Activated CD8-positive, alpha-beta memory T cell treated with anti-CD3 and anti-CD28 coated beads for 36 hours (primary cell): ENCODE data around the gene NOL8. TPM values are rescaled to one million over a fixed set of nuclear protein-coding genes. Genes with fewer than 3 reads are reported as not detected.

ENCODE experiments used
- CTCF ChIA-PET: fragments of 350-600 bp; sonication (Branson Sonifier 250); formaldehyde crosslinking; loops from one replicate; lab custom pipeline; 2021; ENCODE audit warnings: antibody characterized with exemption; lab: Charles Lee
- POLR2A ChIA-PET: fragments of 350-600 bp; sonication (Branson Sonifier 250); formaldehyde crosslinking; loops from one replicate; lab custom pipeline; 2021; ENCODE audit warnings: antibody characterized with exemption; lab: Charles Lee
- total RNA-seq, 2 experiments: library from RNA; stranded (reverse); gene quantifications; one replicate each; pipeline ENCODE4 v1.2.3, GENCODE V29; 2021

NOL8 gene
- total RNA-seq, 2 experiments from 2014 or later = 64.1 to 65.6 TPM

- ChIA-PET POLR2A (no interaction called here), CTCF (no interaction called here)
These were observed 9.7 kb downstream of the NOL8 start for GRCh38 chr9:92315456-92315855.

- POLR2A ChIA-PET = no interaction called here
These were observed 11.5 kb downstream of the NOL8 start for GRCh38 chr9:92313624-92314012.

GRCh38 chr9:92312887-92313623, 12.1 kb downstream of the NOL8 start:
- ChIA-PET POLR2A (no interaction called here), CTCF (interaction anchor here (0.6 kb wide), 2 partner anchors 21 to 162 kb away, joined by 3 to 5 read pairs; no protein-coding TSS in a partner anchor)

More at GRCh38 chr9:92313624-92314012, 11.5 kb downstream of the NOL8 start:
- CTCF ChIA-PET = interaction anchor here (0.6 kb wide), 1 partner anchor 162 kb away, joined by 3 read pairs; no protein-coding TSS in a partner anchor

- CTCF ChIA-PET = no interaction called here
These were observed 14.6 kb downstream of the NOL8 start for GRCh38 chr9:92310562-92310961.

GRCh38 chr9:92308893-92309292, 16.3 kb downstream of the NOL8 start:
- POLR2A ChIA-PET = no interaction called here

More at GRCh38 chr9:92310562-92310961, 14.6 kb downstream of the NOL8 start:
- POLR2A ChIA-PET = no interaction called here

GRCh38 chr9:92300936-92301335, 24.2 kb downstream of the NOL8 start:
- ChIA-PET CTCF (no interaction called here), POLR2A (interaction anchor here (1.1 to 1.3 kb wide), 2 partner anchors 9 to 24 kb away, joined by 4 read pairs; partner anchors contain the start of gene NOL8)

More at GRCh38 chr9:92308893-92309292, 16.3 kb downstream of the NOL8 start:
- CTCF ChIA-PET = no interaction called here

- ChIA-PET POLR2A (no interaction called here), CTCF (no interaction called here)
These were observed 26.0 kb downstream of the NOL8 start for GRCh38 chr9:92299116-92299515.

GRCh38 chr9:92298036-92298435, 27.1 kb downstream of the NOL8 start:
- CTCF ChIA-PET = no interaction called here

GRCh38 chr9:92297611-92298010, 27.5 kb downstream of the NOL8 start:
- CTCF ChIA-PET = no interaction called here
- POLR2A ChIA-PET = no interaction called here

More at GRCh38 chr9:92298036-92298435, 27.1 kb downstream of the NOL8 start:
- POLR2A ChIA-PET = no interaction called here

GRCh38 chr9:92295827-92296258, 29.3 kb downstream of the NOL8 start:
- CTCF ChIA-PET = no interaction called here
- POLR2A ChIA-PET = no interaction called here

GRCh38 chr9:92295240-92295790, 29.8 kb downstream of the NOL8 start:
- ChIA-PET CTCF (no interaction called here), POLR2A (no interaction called here)

GRCh38 chr9:92294297-92294676, 30.9 kb downstream of the NOL8 start:
- ChIA-PET POLR2A (interaction anchor here (1.1 kb wide), 1 partner anchor 31 kb away, joined by 3 read pairs; the partner anchor contains the start of genes CENPP and NOL8), CTCF (no interaction called here)

- ChIA-PET POLR2A (interaction anchor here (1.1 kb wide), 1 partner anchor 32 kb away, joined by 3 read pairs; the partner anchor contains the start of genes CENPP and NOL8), CTCF (no interaction called here)
These were observed 31.5 kb downstream of the NOL8 start, which contains the start of gene IARS1 for GRCh38 chr9:92293452-92294296. IARS1 (minus strand) TSS chr9:92293697; CDS start chr9:92289419, 4,278 bp downstream.

- ChIA-PET CTCF (no interaction called here), POLR2A (interaction anchor here (1.1 kb wide), 1 partner anchor 32 kb away, joined by 3 read pairs; the partner anchor contains the start of genes CENPP and NOL8)
These were observed 32.1 kb downstream of the NOL8 start for GRCh38 chr9:92293075-92293354.

GRCh38 chr9:92292338-92293074, 32.6 kb downstream of the NOL8 start:
- ChIA-PET POLR2A (interaction anchor here (0.8 kb wide), 1 partner anchor 9 kb away, joined by 4 read pairs; no protein-coding TSS in a partner anchor), CTCF (no interaction called here)

- CTCF ChIA-PET = interaction anchor here (0.6 to 0.7 kb wide), 2 partner anchors 21 to 47 kb away, joined by 3 to 5 read pairs; no protein-coding TSS in a partner anchor
- POLR2A ChIA-PET = interaction anchor here (0.6 to 0.8 kb wide), 3 partner anchors 10 to 307 kb away, joined by 4 to 7 read pairs (median 5); no protein-coding TSS in a partner anchor
These were observed 33.6 kb downstream of the NOL8 start for GRCh38 chr9:92291577-92291976.

GRCh38 chr9:92290785-92291429, 34.2 kb downstream of the NOL8 start:
- ChIA-PET POLR2A (no interaction called here), CTCF (no interaction called here)

GRCh38 chr9:92289708-92290390, 35.3 kb downstream of the NOL8 start:
- CTCF ChIA-PET = no interaction called here
- POLR2A ChIA-PET = no interaction called here
